Measurements from ENCODE around the gene TTK. TPM values are rescaled to one million over a fixed set of nuclear protein-coding genes. Genes with fewer than 3 reads are reported as not detected.

TTK gene
- total RNA-seq, 2 experiments from 2014 or later = 46.0 to 49.5 TPM

GRCh38 chr6:79993911-79994309 is 10.5 kb upstream of the TTK start:
- CTCF ChIA-PET (ENCODE audit: unreplicated experiment) = no interaction called here
- POLR2A ChIA-PET = no interaction called here
- Histone ChIP-seq H3K79me2 (ENCODE audit: insufficient read depth, low read depth, low read length) (no peaks in the 10 kb centered on the region), H3K36me3 (ENCODE audit: insufficient read depth, low read length) (no peaks in the 10 kb centered on the region), H3K9me2 (ENCODE audit: insufficient read depth, low read length) (no peaks in the 10 kb centered on the region), H3K4me2 (ENCODE audit: low read length) (no peak overlapping the region), H3K4me1 (ENCODE audit: insufficient read depth, low read length, poor library complexity, severe bottlenecking) (no peaks in the 10 kb centered on the region), H4K20me1 (ENCODE audit: insufficient read depth, low read length) (no peaks in the 10 kb centered on the region), H3K9me3 (ENCODE audit: low read length) (no peaks in the 10 kb centered on the region), H2AFZ (ENCODE audit: low read length) (no peak overlapping the region), H3K27ac (ENCODE audit: low read depth, low read length, poor library complexity, severe bottlenecking) (no peak overlapping the region), H3K4me3 (ENCODE audit: low read depth, low read length, poor library complexity, severe bottlenecking) (no peak overlapping the region)
- BruUV-seq (replicated peaks) = no TSS peak
- no peak for TF ChIP-seq EZH2phosphoT487 (IDR thresholded peaks at IDR 0.05; ENCODE audit: borderline replicate concordance, low read depth, low read length)
- TF ChIP-seq CTCF (conservative IDR thresholded peaks at IDR 0.05; ENCODE audit: low read length) = no peak
- intact Hi-C loops (cut with micrococcal nuclease; ENCODE audit: unreplicated experiment) = no loop called here
- DNase-seq (ENCODE audit: low spot score) = no peak

- DNase-seq (ENCODE audit: low spot score) = no peak
- no peak overlapping the region for H2AFZ ChIP-seq (ENCODE audit: low read length)
- intact Hi-C loops (cut with micrococcal nuclease; ENCODE audit: unreplicated experiment) = no loop called here
- no peaks in the 10 kb centered on the region for H3K9me3 ChIP-seq (ENCODE audit: low read length)
- H4K20me1 ChIP-seq (ENCODE audit: insufficient read depth, low read length) = no peaks in the 10 kb centered on the region
- no peak overlapping the region for H3K27ac ChIP-seq (ENCODE audit: low read depth, low read length, poor library complexity, severe bottlenecking)
- no peaks in the 10 kb centered on the region for H3K9me2 ChIP-seq (ENCODE audit: insufficient read depth, low read length)
- no peaks in the 10 kb centered on the region for H3K36me3 ChIP-seq (ENCODE audit: insufficient read depth, low read length)
- BruUV-seq (replicated peaks) = no TSS peak
- H3K4me1 ChIP-seq (ENCODE audit: insufficient read depth, low read length, poor library complexity, severe bottlenecking) = no peaks in the 10 kb centered on the region
- no peak for TF ChIP-seq EZH2phosphoT487 (IDR thresholded peaks at IDR 0.05; ENCODE audit: borderline replicate concordance, low read depth, low read length)
- no peak overlapping the region for H3K4me2 ChIP-seq (ENCODE audit: low read length)
- no peak overlapping the region for H3K4me3 ChIP-seq (ENCODE audit: low read depth, low read length, poor library complexity, severe bottlenecking)
- POLR2A ChIA-PET = no interaction called here
- CTCF ChIA-PET (ENCODE audit: unreplicated experiment) = no interaction called here
- H3K79me2 ChIP-seq (ENCODE audit: insufficient read depth, low read depth, low read length) = no peaks in the 10 kb centered on the region
Measured at GRCh38 chr6:79997728-79998127, 6.7 kb upstream of the TTK start.

- Histone ChIP-seq H3K4me1 (ENCODE audit: insufficient read depth, low read length, poor library complexity, severe bottlenecking) (peaks cover 19% of the 10 kb centered on the region), H3K9me3 (ENCODE audit: low read length) (no peaks in the 10 kb centered on the region), H3K79me2 (ENCODE audit: insufficient read depth, low read depth, low read length) (peaks cover 16% of the 10 kb centered on the region), H3K36me3 (ENCODE audit: insufficient read depth, low read length) (peaks cover 8% of the 10 kb centered on the region), H3K27ac (ENCODE audit: low read depth, low read length, poor library complexity, severe bottlenecking) (no peak overlapping the region), H4K20me1 (ENCODE audit: insufficient read depth, low read length) (no peaks in the 10 kb centered on the region), H3K4me3 (ENCODE audit: low read depth, low read length, poor library complexity, severe bottlenecking) (no peak overlapping the region), H2AFZ (ENCODE audit: low read length) (no peak overlapping the region), H3K9me2 (ENCODE audit: insufficient read depth, low read length) (no peaks in the 10 kb centered on the region), H3K4me2 (ENCODE audit: low read length) (no peak overlapping the region)
- POLR2A ChIA-PET = interaction anchor here (0.6 to 0.8 kb wide), 2 partner anchors 48 to 172 kb away, joined by 3 to 4 read pairs; no protein-coding TSS in a partner anchor
- TF ChIP-seq EZH2phosphoT487 (IDR thresholded peaks at IDR 0.05; ENCODE audit: borderline replicate concordance, low read depth, low read length) (no peak), CTCF (conservative IDR thresholded peaks at IDR 0.05; ENCODE audit: low read length) (no peak)
- no peak for DNase-seq (ENCODE audit: low spot score)
- intact Hi-C loops (cut with micrococcal nuclease; ENCODE audit: unreplicated experiment) = loop anchor here (5.0 kb wide), 1 partner anchor 924 kb away; the partner anchor contains the start of gene PHIP
- no TSS peak for BruUV-seq (replicated peaks)
- CTCF ChIA-PET (ENCODE audit: unreplicated experiment) = no interaction called here
Measured at GRCh38 chr6:80001337-80001736, 3.1 kb upstream of the TTK start.

Data from OCI-LY7 (cell line).